ENCODE data around the gene TNRC6C.
A peak's percentile ranks its signal among the peaks of the same experiment; 100 is the strongest.

The TNRC6C gene, protein sequence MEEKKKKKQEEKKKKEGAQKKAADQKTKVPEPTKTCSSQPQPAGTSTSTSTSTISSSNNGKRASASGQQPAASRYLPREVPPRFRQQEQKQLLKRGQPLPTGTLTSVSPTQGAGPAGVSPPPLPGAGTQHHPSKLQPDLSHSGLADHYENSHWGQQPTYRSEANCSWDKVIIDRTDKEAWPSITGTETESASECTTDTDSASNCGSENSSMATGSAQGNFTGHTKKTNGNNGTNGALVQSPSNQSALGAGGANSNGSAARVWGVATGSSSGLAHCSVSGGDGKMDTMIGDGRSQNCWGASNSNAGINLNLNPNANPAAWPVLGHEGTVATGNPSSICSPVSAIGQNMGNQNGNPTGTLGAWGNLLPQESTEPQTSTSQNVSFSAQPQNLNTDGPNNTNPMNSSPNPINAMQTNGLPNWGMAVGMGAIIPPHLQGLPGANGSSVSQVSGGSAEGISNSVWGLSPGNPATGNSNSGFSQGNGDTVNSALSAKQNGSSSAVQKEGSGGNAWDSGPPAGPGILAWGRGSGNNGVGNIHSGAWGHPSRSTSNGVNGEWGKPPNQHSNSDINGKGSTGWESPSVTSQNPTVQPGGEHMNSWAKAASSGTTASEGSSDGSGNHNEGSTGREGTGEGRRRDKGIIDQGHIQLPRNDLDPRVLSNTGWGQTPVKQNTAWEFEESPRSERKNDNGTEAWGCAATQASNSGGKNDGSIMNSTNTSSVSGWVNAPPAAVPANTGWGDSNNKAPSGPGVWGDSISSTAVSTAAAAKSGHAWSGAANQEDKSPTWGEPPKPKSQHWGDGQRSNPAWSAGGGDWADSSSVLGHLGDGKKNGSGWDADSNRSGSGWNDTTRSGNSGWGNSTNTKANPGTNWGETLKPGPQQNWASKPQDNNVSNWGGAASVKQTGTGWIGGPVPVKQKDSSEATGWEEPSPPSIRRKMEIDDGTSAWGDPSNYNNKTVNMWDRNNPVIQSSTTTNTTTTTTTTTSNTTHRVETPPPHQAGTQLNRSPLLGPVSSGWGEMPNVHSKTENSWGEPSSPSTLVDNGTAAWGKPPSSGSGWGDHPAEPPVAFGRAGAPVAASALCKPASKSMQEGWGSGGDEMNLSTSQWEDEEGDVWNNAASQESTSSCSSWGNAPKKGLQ (N-terminal part only)

DNA sequence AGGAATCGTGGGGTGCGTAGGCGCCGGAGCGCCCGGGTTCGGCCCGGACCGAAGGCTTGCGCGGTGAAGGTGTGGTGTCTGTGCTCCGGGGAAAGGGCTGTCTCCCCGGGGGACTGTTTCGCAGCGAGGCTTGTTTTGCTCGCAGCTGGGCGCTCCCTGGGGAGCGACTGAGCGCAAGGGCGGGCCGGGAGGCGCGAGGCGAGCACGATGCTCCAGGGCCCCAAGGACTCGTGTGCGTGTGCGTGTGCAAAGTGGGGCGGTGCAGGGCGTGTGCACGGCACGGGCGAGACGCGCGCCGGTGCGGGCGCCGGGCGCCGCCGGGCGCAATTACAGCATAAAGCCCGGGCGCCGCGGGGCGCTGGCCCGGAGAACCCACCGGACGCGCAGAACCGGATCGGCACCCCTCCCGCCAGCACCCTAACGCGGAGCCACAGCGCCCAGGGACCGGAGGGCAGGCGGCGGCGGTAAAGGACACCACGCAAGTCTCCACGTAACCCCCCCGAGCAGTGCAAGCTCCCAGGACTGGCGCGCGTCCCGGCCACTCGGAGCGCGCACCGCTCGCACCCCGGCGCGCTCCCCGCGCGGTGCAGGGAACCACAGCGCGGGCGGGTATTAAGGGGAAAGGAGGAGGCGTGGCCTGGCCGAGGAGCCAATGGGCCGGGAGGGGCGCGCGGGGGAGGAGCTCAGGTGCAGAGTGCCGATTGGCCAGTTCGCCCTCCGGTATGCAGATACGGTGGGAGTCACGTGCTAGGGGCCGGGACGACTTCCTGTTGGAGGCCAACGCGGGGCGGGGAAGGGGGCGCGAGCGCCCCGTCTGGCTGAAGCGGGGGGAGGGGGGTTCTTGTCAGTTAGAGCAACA, at the start of gene TNRC6C:
Gene TNRC6C, plus strand, starts transcription at position 847 of the 859 bp plus-strand sequence. CDS start 45,504 bp downstream, outside the sequence.
- peak; percentile 100 for DNase-seq

DNA sequence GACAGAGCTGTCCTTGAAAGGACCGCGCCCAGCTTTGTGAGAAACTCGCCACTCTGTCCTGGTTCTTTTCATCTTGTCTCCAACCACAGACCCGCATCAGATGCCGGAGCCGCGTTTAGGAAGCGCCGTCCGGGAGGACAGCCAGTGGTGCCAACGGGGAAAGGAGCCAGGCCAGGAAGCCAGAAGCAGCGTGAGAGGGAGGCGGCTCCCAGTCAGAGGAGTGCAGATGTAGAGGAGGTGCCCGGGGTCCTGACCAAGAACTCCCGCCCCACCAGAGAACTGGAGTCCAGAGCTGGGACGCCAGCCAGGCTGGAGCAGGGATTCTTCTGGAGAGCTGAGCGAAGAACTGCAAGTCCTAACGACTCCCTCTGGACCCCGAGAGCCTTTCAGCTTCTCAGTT, 49.3 kb upstream of the TNRC6C start:
- no peak for DNase-seq

DNA sequence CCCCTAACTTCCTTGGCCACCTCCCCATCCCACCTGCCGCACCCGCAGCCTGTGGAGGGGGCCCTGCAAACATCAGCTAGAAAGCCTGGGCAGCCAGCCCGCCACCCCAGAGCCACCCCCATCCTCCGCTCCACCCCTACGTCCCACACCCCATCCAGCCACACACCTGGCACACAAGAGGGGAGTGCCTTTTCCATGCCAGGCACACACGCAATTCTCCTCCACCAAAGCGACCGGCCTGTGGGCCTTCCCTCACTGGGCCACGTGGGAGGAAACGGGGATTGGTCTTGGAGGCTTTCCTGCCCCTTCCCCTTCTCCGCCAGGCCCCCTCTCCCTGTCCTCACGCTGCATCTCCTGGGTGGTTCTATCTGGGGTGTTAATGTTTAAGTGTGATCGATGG, 48.7 kb upstream of the TNRC6C start:
- no peak for DNase-seq

DNA sequence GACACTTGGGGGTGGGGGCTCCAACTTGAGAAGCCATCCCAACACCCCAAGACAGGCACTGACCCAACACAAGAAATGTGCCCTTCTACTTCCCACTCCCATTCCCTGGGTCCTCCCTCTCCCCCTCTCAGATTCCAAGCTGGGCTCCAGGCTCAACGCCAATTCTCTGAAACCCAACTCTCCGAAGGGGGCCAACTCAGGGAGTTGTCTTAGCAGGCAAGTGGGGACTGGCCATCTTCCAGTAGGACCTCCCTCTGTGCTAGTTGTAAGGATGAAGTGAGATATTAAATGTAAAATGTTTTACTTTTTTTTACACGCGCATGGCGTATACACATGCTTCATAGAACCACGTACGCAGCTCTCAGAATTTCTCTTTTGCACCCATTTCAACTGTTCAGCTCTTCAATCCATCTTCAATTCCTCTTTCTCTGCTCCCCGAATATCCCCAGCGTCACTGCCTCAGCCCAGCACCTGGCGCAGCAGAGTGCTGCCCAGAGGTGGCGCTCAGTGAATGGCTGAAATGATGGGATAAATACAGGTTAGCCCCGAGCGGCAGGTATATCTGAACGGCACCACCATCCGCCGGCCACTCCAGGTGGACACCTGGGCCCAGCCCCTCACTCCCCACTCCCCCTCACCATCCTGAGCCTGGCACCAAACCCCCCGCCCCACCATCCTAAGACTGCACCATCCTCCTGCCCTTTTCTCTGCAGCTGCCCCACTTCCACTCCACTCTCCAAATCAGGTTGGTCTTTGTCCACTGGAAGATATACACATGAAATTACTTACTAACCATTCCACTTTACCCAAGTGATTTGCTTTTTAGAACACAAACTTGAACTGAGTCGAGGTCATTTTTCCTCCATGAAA, 43.9 kb upstream of the TNRC6C start:
- peak in 1 of 2 experiments; percentile 43 for DNase-seq

DNA sequence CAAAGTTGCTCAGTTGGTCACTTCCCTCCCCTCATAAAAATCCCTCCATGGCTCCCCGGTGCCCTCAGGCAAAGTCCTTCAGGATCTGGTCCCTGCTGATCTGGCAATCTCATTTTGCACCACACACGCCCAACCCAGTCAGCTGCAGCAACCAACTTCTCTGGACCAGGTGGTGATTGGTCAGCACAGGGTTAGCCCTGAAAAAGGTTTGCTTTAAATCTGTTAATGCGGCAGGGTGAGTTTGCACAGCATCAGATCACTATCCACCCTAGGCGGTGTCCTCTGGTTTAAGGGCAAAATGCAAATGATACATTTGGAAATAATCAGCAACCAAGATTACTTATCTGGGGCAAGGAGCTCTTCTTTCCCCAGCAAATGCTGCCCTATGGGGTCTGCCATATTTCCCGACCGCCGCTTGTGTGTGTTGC, 42.9 kb upstream of the TNRC6C start:
- DNase-seq: no peak

DNA sequence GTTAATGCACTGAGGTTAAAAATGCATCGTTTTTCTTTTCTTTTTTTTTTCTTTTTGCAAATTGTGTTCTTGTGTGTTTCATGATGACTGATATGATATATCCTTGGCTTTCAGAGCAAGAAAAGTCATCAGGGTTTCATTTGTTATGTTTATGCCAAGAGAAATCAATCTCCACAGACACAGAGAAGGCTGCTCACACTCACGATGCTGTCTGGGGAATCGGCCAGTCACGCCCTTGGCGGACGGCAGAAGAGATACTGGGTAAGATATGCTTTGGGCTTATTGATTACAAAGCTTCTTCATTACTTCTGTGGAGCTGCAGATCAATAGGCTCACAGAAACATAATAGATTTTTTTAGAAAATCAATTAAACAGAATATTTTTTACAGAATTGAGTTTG, 42.2 kb upstream of the TNRC6C start:
- no peak for DNase-seq

DNA sequence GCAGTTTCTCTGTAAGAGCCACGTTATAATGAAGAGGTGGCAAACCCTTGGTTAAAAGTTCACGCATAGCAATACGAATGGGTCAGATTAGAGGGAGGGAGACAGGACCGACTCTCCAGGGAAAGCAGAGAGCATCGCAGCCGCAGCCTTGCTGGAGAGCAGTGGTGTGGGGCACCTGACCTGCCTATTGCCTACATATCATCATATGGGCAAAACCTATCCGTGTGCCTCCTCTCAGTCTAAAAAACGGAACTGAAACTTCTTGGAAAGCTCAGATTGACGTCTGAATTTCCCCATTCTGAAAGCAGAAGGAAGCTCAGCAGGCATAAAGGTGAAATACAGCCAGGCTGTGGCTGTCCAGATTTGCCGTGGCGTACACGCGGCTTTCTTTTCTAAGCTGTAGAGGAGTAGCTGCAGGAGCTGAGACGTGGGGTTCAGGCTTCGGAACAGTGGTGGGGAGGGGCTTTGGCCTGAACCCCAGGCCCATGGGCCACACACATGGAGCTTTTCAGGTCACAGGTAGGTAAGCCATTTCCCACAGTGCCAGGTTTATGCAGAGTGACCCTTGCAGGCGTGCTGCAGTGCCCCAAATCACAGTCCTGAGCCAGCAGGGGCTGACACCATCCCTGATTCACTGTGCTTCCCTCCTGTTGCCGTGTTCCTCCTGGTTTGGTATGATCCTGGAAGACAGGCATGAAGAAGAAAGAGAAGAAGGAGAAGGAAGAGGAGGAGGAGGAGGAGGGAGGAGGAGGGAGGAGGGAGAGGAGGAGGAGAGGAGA, 41.6 kb upstream of the TNRC6C start:
- DNase-seq: no peak

DNA sequence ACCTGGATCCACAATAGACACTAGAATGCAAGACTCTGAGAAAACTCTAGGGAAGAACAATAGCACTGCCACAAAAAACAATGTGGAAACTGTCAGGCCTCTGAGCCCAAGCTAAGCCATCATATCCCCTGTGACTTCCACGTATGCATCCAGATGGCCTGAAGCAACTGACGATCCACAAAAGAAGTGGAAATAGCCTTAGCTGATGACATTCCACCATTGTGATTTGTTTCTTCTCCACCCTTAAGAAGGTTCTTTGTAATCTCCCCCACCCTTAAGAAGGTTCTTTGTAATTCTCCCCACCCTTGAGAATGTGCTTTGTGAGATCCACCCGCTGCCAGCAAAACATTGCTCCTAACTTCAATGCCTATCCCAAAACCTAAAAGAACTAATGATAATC, 39.2 kb upstream of the TNRC6C start:
- no peak for DNase-seq

DNA sequence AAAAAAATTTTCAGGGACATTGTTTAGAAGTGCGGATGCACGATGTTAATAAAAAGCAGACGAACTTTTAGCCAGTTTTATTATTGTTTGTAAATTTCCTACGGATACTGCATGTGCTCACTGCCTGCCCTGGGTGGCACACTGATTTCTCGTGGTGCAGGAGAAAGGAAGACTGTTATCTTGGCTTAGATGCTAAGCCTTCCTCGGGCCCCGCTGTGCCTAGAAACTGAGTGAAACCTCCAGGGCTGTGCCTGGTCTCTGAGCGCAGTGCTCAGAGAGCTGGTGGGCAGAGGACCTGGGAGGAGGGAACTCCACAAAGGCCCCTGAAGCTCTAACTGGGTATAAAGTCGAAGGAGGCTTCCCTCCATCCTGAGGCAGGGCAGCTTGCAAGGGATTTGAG, 35.4 kb upstream of the TNRC6C start:
- no peak for DNase-seq

DNA sequence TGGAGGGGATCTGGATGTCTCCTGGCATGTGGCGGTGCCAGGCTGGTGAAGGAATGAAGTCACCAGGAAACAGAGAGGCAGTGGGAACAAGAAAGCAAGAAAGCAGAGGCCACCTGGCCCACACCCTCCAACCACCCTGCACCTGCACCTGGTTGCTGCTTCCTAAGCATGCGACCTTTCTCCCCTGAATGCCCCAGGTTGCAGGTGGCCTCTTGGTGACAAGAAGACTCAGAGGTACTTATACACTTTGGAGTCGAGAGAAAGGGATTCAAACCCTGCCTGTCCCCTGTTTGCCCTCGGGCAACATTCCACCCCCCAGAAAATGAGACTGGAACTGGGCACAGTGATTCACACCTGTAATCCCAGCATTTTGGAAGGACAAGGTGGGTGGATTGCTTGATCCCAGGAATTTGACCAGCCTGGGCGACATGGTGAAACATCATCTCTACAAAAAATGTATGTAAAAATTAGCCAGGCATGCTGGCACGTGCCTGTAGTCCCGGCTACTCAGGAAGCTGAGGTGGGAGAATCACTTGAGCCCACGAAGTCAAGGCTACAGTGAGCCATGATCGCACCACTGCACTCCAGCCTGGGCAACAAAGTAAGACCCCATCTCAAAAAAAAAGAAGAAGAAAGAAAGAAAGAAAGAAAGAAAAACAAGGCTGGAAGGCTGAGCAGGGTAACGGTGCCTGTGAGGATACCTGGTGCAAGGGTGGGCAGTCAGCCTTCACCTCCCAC, 34.6 kb upstream of the TNRC6C start:
- DNase-seq: no peak

DNA sequence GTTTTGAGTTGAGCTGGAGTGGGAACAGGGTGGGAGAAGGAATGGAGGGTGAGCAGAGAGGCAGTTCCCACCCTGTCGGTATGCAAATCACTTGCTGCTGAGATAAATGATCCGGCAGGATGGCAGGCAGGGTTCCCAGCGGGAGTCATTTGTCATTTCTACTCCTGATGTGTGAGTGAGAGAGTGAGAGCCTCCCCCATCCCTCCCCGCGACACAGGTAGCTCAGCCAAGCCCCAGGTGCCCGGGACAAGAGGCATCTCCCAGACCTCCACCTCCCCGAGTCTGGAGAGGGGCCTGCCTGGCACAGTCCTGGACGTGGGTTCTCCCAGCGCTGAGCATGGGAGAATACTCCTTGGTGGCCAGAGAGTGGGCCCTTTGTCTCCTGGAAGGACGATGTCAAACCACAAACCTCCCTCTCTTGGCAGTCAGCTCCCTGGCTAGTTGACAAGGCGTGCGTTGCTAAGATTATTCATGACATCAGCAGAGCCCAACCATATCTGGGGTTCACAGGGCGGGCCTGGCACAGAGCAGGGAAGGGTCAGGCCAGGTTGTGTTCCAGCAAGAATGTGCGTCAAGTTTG, 33.7 kb upstream of the TNRC6C start:
- DNase-seq: no peak

DNA sequence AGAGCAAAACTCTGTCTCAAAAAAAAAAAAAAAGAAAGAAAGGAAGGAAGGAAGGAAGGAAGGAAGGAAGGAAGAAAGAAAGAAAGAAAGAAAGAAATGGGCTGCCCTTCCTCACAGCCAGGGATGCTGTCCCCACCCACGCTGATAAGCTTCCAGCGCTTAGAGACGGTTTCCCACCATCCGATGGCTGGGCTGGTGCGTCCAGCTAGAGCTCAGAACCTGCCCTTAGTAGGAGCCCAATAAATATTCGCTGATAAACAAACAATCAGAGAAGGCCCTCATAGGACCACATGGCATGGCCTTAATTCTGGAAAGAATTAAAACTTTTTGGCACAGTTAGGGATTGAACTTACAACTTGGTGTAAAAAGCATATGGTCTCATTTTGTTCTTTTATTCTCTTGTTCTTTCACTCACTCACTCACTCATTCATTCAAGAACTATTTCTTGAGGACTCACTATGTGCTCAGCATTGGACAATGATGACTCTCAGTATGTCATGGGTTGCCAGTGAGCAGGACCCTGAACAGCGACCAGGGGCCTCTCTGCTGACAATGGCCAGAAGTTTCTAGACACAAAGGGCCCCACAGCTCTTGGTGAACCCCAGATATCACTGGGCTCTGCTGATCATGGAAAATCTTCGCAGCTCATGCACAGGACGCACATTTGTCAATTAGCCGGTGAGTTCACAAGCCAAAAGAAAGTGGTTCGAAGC, 32.5 kb upstream of the TNRC6C start:
- no peak for DNase-seq

DNA sequence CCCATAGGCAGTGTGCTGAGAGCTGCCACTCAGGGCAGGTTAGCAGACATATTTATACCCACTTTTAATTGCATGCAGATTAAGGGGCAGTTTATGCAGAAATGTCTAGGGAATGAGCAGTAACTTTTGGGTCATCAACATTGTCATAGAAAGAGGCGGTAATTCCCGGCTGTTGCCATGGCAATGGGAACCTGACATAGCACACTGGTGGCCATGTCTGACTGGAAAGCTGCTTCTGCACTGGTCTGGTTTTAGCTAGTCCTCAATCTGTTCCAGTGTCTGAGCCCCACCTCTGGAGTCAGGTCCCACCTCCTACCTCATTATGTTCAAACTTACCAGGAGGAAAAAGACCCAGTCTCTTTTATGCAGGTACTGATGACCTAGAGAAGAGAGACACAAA, 31.5 kb upstream of the TNRC6C start:
- peak; percentile 6 to 34 for DNase-seq

DNA sequence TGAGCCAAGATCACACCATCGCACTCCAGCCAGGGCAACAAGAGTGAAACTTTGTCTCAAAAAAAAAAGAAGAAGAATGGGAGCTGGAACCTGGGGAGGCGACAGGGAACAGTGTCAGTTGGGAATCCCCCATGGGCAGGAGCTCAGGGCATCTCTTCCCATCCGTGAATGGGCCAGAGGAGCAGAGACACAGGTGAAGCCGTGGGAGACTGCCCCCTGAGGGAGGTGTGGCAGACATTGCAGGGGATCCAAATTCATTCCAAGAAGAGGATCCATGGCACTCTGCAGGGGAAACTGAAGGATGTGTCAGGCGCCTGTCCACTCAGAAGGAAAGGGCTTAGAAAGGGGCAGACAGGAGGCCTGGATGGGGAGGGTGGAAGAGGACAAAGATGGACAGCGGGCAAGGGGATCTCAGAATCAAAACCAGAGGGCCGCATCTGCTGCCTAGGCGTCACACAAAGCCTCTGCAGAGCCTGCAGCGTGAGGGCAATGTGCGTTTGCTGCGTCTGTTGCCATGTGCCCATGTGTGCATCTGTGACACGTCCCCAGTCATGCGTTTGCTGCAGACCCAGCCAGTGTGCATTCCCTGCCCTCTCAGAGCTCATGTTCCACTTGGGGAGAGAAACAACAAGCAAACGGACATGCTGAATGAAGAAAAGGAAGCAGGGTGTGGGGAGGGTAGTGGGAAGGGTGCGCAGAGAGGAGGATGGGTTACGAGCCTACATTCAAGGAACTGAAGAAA, 30.6 kb upstream of the TNRC6C start:
- no peak for DNase-seq

DNA sequence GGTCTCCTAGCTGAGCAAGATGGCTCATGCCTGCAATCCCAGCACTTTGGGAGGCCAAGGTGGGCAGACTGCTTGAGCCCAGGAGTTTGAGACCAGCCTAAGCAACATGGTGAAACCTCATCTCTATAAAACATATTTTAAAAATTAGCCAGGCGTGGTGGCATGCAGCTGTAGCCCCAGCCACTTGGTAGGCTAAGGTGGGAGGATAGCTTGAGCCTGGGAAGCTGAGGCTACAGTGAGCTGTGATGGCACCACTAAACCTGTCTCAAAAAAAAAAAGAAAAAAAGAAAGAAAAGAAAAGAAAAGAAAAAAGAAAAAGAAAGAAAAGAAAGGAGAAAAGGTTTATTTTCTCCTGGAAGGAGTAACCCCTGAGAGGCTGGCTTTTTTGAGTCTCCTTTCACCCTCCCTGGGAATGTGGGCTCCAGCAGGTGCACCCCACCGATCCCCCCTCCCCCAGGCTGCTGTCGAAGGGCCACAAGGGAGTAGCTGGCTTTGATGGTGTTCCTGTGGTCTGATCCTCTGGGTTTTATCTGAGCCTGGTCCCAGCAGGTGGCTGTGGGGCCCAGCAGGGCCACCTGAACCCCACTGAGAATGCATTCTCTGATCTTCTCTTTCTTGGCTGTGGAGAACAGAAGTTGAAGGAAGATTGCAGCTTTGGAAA, 29.9 kb upstream of the TNRC6C start:
- no peak for DNase-seq

DNA sequence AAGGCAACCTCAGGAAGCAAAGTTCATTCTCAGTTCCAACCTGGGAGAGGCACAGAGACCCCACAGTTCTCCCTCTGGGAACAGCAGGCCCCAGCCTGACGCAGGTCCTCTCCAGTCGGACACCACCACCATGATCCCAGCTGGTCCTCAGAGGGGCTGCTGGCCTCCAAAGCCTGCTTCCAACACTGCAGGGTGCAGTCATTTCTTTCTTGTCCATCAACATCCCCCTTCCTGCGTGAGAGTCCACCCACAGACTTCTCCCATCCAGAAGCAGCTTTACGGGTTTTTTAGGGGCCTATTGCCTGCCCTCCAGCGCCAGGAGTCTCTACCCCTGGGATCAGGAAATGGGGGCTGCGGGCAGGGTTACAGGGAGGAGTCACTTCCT, 29.3 kb upstream of the TNRC6C start:
- no peak for DNase-seq

DNA sequence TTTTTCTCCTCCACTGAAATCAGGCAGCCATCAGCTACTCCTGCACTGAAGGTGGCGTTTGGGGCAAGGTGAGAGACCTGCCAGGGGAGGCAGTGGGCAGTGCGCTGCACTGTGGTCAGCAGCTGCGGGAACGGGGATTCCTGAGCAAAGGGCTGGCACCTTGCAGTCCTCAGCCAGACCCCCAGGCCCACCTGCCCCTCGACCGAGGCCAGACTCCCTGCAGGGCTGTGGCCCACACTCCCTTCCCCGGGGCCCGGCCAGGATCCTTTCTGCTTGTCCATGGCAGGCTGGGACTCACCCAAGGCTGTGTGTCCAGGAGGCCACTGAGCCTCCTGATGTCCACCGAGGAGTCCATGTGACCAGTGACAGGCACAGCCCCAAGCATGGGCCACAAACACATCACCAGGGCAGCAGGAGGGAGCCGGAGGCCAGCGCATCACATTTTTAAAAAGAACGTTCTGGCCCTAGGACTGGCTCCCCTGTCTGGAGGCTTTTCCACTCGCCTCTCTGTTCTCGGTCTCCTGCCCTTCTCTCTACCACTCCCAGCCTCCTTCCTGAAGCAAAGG, 28.5 kb upstream of the TNRC6C start:
- no peak for DNase-seq
